ENCODE measurements around the gene ATXN7.

Gene ATXN7

DNA sequence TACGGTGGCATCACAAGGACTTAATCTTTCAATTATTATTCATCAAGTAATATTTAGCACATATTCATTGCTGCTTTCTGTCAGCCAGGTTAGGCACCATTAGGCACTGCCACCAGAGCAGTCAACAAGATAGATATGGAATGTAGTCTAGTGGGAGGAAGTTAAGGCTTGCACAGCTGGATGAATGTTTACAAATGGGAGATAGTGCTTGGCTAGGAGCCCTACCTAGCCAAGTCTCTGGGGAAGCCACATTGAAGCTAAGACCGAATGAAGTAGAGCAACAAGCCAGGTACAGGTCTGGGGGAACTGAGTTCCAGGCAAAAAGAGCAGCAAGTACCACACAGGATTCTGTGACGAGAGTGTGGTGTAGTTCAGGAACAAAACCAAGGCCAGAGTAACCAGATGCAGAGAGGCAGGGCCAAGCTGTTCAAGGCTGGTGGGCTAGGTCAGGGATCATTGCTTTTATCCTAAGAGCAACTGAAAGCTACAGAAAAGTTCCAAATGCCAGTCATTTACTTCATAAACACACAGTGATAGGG lies 82.0 kb downstream of the ATXN7 start:
- TF ChIP-seq, protein P1, sequence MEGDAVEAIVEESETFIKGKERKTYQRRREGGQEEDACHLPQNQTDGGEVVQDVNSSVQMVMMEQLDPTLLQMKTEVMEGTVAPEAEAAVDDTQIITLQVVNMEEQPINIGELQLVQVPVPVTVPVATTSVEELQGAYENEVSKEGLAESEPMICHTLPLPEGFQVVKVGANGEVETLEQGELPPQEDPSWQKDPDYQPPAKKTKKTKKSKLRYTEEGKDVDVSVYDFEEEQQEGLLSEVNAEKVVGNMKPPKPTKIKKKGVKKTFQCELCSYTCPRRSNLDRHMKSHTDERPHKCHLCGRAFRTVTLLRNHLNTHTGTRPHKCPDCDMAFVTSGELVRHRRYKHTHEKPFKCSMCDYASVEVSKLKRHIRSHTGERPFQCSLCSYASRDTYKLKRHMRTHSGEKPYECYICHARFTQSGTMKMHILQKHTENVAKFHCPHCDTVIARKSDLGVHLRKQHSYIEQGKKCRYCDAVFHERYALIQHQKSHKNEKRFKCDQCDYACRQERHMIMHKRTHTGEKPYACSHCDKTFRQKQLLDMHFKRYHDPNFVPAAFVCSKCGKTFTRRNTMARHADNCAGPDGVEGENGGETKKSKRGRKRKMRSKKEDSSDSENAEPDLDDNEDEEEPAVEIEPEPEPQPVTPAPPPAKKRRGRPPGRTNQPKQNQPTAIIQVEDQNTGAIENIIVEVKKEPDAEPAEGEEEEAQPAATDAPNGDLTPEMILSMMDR (IDR thresholded peaks at IDR 0.05; ENCODE audit: borderline replicate concordance, insufficient read depth, low read depth, low read length): no peak
- no peak overlapping the region for H3K4me3 ChIP-seq (ENCODE audit: low read depth, low read length)

DNA sequence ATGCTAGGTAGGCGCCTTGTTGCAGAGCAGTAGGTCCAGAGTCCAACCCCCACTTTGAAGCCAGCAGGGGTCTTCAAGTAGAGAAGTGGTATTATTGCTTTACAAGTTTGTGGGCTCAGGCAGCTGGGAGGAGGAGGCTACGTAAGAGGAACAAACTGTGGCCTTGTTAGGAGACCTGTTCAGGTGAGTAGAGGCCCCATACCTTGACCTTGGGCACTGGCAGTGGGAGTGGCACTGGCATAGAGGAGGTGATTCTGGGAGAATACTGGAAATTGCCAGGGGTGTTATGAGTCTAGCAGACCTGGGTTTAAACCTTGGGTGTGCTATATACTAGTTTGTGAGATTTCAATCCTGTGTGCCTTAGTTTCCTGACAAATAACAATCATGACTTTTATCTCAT lies 83.1 kb downstream of the ATXN7 start:
- TF ChIP-seq, protein P1 (IDR thresholded peaks at IDR 0.05; ENCODE audit: borderline replicate concordance, insufficient read depth, low read depth, low read length): no peak
- no peak overlapping the region for H3K4me3 ChIP-seq (ENCODE audit: low read depth, low read length)

DNA sequence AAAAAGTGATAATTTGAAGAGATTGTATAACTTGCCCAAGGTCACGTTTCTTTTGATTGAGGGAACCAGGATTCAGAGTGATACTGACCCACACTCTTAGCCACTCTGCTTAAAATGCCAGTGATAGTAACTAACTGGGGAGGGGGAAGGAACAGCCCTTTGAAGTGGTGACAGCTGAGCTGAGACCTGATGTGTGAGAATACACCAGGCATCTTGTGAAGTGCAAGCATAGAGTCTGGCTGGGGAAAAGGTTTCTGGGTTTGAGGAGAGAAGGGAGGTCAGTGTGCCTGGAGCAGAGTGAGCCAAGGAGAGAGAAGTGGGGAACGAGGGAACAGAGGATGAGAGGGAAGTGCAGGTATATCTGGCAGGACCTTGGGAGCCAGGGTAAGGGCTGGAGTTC lies 83.9 kb downstream of the ATXN7 start:
- TF ChIP-seq, protein P1 (IDR thresholded peaks at IDR 0.05; ENCODE audit: borderline replicate concordance, insufficient read depth, low read depth, low read length): no peak

DNA sequence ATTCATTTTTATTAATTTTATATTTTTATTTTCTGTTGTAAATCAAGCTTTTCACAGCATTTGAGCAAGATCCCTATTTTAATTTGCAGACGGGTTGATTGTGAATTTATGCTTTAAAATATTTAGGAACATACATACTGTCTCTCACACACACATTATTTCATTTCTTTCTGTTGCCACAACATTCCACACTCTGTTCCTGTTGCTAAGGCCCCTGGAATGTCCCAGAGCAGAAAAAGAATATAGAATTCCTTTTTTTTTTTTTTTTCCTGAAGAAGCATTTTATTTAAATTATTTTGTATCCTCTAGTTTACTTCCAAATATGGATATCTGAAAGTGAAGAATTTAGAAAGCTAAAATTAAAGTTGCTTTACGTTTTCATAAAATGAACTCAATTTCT lies 85.3 kb downstream of the ATXN7 start:
- TF ChIP-seq, protein P1 (IDR thresholded peaks at IDR 0.05; ENCODE audit: borderline replicate concordance, insufficient read depth, low read depth, low read length): no peak
- H3K4me3 ChIP-seq (ENCODE audit: low read depth, low read length): no peak overlapping the region

More for the DNA sequence above, 83.9 kb downstream of the ATXN7 start:
- H3K4me3 ChIP-seq (ENCODE audit: low read depth, low read length): no peak overlapping the region

DNA sequence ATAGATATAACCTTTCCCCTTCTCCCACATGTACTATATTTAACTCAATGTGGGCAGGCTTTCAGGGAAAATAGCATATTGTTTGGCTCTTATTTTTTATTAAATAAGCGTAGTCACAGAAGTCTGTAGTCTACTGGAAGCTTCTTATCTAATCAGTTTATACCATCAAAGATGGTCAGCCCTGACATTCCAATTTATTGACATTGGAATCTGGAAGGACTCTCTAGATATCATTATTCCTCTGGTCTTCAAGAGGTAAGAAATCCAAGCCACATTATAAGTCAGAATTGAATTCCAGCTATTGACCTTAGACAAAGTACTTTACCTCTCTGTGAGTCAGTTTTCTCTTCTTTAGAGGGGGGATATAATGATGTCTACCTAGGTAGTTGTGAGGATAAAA lies 87.0 kb downstream of the ATXN7 start:
- no peak overlapping the region for H3K4me3 ChIP-seq (ENCODE audit: low read depth, low read length)
- TF ChIP-seq, protein P1 (IDR thresholded peaks at IDR 0.05; ENCODE audit: borderline replicate concordance, insufficient read depth, low read depth, low read length): no peak

DNA sequence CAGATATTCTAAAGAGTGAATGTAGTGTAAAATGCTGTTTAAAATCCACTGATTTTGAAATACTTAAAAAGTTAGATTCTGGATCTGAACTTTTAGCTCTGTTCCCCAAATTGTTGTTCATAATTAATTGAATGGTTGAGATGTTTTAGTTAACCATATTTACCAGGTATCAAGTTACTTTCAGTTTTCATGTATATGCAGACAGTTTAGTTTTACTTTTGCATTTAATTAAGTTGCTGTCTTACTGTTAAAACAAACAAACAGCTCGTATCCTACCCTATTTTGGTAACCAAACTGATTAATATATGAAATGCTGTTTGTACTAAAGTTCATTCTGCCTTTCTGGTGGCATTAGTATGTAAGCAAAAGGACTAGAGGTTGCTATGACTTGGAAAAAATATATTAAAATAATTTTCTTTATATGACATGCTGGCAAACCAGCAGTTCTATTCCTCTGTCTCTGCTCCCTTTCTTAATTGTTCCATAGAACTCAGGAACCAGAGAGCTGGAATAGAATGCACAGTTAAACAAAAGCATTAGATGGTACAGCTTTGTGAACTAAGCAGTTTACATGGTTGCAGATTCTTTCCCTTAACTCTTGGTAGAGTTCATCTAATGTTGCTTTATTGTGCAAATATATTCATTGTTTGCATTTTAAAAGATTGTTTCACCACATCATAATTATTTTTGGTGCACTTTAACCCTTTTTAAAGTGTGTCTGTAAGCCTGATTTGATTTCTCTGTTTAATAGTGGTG lies 88.0 kb downstream of the ATXN7 start:
- no peak overlapping the region for H3K4me3 ChIP-seq (ENCODE audit: low read depth, low read length)
- TF ChIP-seq, protein P1 (IDR thresholded peaks at IDR 0.05; ENCODE audit: borderline replicate concordance, insufficient read depth, low read depth, low read length): no peak

DNA sequence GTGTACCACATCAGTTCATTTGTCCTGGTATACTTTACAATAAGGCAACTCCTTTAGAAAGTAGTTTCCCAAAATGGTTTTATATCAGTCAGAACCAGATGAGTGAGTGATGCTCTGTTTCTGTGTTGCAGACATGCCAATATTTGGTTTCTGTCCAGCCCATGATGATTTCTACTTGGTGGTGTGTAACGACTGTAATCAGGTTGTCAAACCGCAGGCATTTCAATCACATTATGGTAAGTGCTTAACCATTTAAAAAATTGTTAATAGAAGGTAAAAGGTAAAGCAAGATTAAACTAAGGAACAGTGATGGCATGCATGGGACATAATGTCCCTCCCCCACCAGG lies 88.6 kb downstream of the ATXN7 start:
- H3K4me3 ChIP-seq (ENCODE audit: low read depth, low read length): no peak overlapping the region
- TF ChIP-seq, protein P1 (IDR thresholded peaks at IDR 0.05; ENCODE audit: borderline replicate concordance, insufficient read depth, low read depth, low read length): no peak
